Spinal cord (tissue), 10 donors: ENCODE data around the gene C1S. TPM values are rescaled to one million over a fixed set of nuclear protein-coding genes. Genes with fewer than 3 reads are reported as not detected.
"Not testable (repeated sequence)": the region's sequence is repeated elsewhere in the genome, so short reads cannot be mapped to it uniquely, and the experiment has no call there.

Source experiments
- DNase-seq, 6 donors: peaks; one replicate each; pipeline versions ENCODE4 v3.0.0 to v3.0.0-alpha.2; 2013 to 2015; ENCODE audit warnings: low spot score in 6 of 6, low read depth in 4 of 6
- H3K27ac ChIP-seq: one replicate; pipeline ENCODE4 v1.5.1; 2013; ENCODE audit warnings: low read depth, low read length, control low read depth
- H3K27me3 ChIP-seq: one replicate; pipeline ENCODE4 v1.6.1; 2013; ENCODE audit warnings: low read length; ENCODE audit not compliant: control insufficient read depth, insufficient read depth
- H3K36me3 ChIP-seq: one replicate; pipeline ENCODE4 v1.6.1; 2013; ENCODE audit warnings: low read length; ENCODE audit not compliant: control insufficient read depth, insufficient read depth
- H3K4me1 ChIP-seq: one replicate; pipeline ENCODE4 v1.6.1; 2013; ENCODE audit warnings: low read length; ENCODE audit not compliant: control insufficient read depth, insufficient read depth
- H3K4me3 ChIP-seq: one replicate; pipeline ENCODE4 v1.5.1; 2013; ENCODE audit warnings: low read depth, low read length, control low read depth
- H3K9me3 ChIP-seq: one replicate; pipeline ENCODE4 v1.6.1; 2013; ENCODE audit warnings: low read length; ENCODE audit not compliant: control insufficient read depth, insufficient read depth
- WGBS: methylation state at CpG from one replicate; pipeline ENCODE4 v1.1.5; 2013; ENCODE audit warnings: missing lambda C conversion rate; ENCODE audit not compliant: insufficient coverage; 5-methylcytosine and 5-hydroxymethylcytosine counted together
- long read RNA-seq, 4 donors: transcript quantifications; one replicate each; lab custom pipeline, GENCODE V29; 2026
- polyA plus RNA-seq, 2 donors: library from polyadenylated mRNA; unstranded; fragments of 120-200 nt; gene quantifications; one replicate each; pipeline ENCODE4 v1.2.1, GENCODE V29; 2013; ENCODE audit not compliant: insufficient read length in 2 of 2
- total RNA-seq, 2 donors: library from RNA; depleted of rRNA in 1 of 2; stranded (reverse); fragments of 120-200 nt in 1 of 2; fragments of >200 nt in 1 of 2; gene quantifications; one replicate each; pipeline versions ENCODE4 v1.2.3 to v1.2.4, GENCODE V29; 2013 to 2014
- donor health status: healthy.

The C1S gene
- total RNA-seq (100 to 1,000 TPM in 1 of 2 donors, 10 to 100 TPM in 1; 77.6 to 122 TPM), polyA plus RNA-seq (10 to 100 TPM; 19.1 to 41.3 TPM)
- long read RNA-seq, donor 1, partial matches to known transcripts, result 52 of 57 reads
- long read RNA-seq, donor 1, other reads (novel, unspliced or antisense), result 0 of 57 reads
- long read RNA-seq, donor 2, partial matches to known transcripts, result 0 of 1 reads
- long read RNA-seq, donor 2, other reads (novel, unspliced or antisense), result 0 of 1 reads
- long read RNA-seq, donor 3, partial matches to known transcripts, result 0 of 3 reads
- long read RNA-seq, donor 3, other reads (novel, unspliced or antisense), result 0 of 3 reads
- long read RNA-seq, donor 4, transcript C1S-201 (12 exons, 2,972 nt), result major isoform, 9 of 118 reads
- long read RNA-seq, donor 4, partial matches to known transcripts, result 99 of 118 reads
- long read RNA-seq, donor 4, other reads (novel, unspliced or antisense), result 0 of 118 reads

DNA sequence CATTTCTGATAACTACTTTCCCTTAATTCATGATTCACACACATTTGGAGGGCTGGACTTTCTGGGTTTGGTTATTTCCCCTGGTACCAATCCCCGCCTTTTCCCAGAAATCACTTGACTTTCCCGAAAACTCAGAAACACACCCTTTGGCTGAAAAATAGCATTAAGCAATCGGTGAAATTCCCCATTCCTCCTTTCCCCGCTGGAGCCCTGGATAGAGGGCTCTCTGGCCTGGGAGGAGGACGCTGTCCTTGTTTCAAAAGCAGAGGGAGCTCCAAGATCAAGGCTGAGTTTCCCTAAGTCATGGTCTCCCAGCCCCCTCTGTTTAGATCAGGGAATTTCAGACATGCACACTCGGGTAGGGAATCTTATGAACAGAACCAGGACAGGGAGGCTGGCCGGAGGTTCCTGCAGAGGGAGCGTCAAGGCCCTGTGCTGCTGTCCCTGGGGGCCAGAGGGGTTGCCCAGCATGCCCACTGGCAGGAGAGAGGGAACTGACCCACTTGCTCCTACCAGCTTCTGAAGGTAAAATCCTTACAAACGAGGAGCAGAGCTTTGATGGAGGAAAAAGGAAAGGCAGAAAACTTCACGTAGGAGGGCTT, at the start of gene C1S:
C1S (plus strand) TSS at position 366 of the 602 bp plus-strand sequence. CDS start 1,195 bp downstream, outside the sequence.
- no peaks in the 10 kb centered on the region for H3K9me3 ChIP-seq
- no peaks in the 10 kb centered on the region for H3K27me3 ChIP-seq
- peaks cover 4% of the 10 kb centered on the region for H3K4me1 ChIP-seq
- H3K36me3 ChIP-seq, result no peaks in the 10 kb centered on the region
- peak; percentile 10 to 86 (median 36) for DNase-seq
- WGBS, result 16% methylated on average over 4 of the region's 10 CpGs
- H3K27ac ChIP-seq, result peak within 1 kb of the TSS; percentile 61
- peak within 1 kb of the TSS; percentile 29 for H3K4me3 ChIP-seq

DNA sequence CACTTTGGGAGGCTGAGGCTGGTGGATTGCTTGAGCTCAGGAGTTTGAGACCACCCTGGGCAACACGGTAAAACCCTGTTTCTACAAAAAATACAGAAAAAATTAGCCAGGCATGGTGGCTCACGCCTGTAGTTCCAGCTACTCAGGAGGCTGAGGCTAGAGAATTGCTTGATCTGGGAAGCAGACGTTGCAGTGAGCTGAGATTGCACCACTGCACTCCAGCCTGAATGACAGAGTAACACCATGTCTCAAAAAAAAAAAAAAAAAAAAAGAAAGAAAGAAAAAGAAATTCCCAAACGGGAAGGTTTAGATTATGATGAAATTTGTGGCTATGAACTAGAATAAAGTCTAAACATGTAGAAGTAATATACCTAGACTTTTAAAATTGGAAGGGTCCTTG, 49.1 kb upstream of the C1S start:
- H3K4me3 ChIP-seq, H3K9me3 ChIP-seq, H3K27ac ChIP-seq, H3K4me1 ChIP-seq, H3K27me3 ChIP-seq, DNase-seq, H3K36me3 ChIP-seq: not testable (repeated sequence)
- WGBS, result no CpG with 5 or more reads among the region's 4 CpGs

GRCh38 chr12:7012024-7012607, 48.4 kb upstream of the C1S start:
- H3K27me3 ChIP-seq, result no peaks in the 10 kb centered on the region
- H3K4me1 ChIP-seq, result no peaks in the 10 kb centered on the region
- WGBS, result 78% methylated on average over 3 of the region's 4 CpGs
- no peak overlapping the region for H3K4me3 ChIP-seq
- peaks cover 6% of the 10 kb centered on the region for H3K36me3 ChIP-seq
- DNase-seq, result no peak
- H3K27ac ChIP-seq, result no peak overlapping the region
- no peaks in the 10 kb centered on the region for H3K9me3 ChIP-seq

DNA sequence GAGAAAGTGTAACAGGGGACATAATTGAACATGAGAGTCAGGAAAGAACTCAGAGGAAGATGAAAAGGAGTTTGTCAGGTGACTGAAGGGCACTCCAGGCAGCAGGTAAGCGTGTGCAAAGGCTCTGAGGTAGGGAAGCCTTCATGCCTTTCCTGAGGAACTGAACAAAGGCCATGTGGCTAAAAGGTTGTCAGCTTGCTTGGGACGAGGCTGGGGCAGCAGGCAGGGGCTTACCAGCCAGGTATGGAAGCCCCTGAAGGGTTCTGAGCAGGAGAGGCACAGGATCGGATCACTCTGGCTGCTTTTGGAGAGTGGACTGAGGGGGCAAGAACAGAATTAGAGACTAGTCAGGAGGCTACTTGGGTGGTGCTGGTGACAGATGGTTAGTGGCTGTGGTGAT, 47.4 kb upstream of the C1S start:
- peaks cover 5% of the 10 kb centered on the region for H3K36me3 ChIP-seq
- 92% methylated on average over 3 of the region's 3 CpGs for WGBS
- peaks cover 5% of the 10 kb centered on the region for H3K4me1 ChIP-seq
- no peaks in the 10 kb centered on the region for H3K9me3 ChIP-seq
- no peak overlapping the region for H3K27ac ChIP-seq
- no peak overlapping the region for H3K4me3 ChIP-seq
- DNase-seq, result no peak
- no peaks in the 10 kb centered on the region for H3K27me3 ChIP-seq

- peaks cover 5% of the 10 kb centered on the region for H3K36me3 ChIP-seq
- DNase-seq, result no peak
- WGBS, result 54% methylated on average over 3 of the region's 6 CpGs
- H3K4me1 ChIP-seq, result peaks cover 9% of the 10 kb centered on the region
- no peaks in the 10 kb centered on the region for H3K27me3 ChIP-seq
- H3K4me3 ChIP-seq, result no peak overlapping the region
- H3K27ac ChIP-seq, result no peak overlapping the region
- no peaks in the 10 kb centered on the region for H3K9me3 ChIP-seq
Observed at GRCh38 chr12:7015555-7016370, 44.8 kb upstream of the C1S start.

DNA sequence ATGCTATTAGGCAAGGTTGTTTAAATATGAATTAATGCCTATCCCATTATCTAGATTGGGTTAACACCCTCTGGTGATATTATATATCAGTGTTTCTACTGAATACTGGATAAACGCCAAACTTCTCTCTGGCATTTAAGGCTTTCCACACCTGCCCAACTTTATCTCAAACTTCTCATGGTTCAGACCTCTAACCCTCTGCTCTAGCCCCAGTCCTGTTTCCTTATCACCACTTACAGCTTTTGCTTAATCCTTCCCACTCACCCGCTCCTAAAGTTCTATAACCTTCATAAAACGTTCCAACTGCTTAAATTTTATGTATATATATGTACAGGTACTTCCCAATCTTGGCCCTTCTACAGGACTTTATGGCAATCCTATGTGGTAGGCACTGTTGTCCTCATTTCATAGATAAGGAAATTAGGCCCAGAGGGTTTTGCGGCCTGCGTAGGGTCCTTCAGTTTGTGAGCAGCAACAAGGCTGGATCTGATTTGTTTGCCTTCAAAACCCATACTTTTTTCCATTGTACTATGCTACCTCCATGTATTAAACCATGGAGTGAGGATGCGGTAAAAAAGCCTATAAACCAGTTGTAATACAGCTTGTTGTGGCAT, 43.5 kb upstream of the C1S start:
- WGBS, result 100% methylated on average over 1 of the region's 6 CpGs
- no peak for DNase-seq
- H3K27ac ChIP-seq, result no peak overlapping the region
- no peaks in the 10 kb centered on the region for H3K27me3 ChIP-seq
- peaks cover 5% of the 10 kb centered on the region for H3K36me3 ChIP-seq
- H3K4me3 ChIP-seq, result peak overlapping the region; percentile 91
- H3K4me1 ChIP-seq, result peaks cover 9% of the 10 kb centered on the region
- no peaks in the 10 kb centered on the region for H3K9me3 ChIP-seq

- H3K4me1 ChIP-seq, result peaks cover 9% of the 10 kb centered on the region
- no peaks in the 10 kb centered on the region for H3K27me3 ChIP-seq
- H3K4me3 ChIP-seq, result peak overlapping the region; percentile 91
- H3K9me3 ChIP-seq, result no peaks in the 10 kb centered on the region
- 0% methylated on average over 25 of the region's 25 CpGs for WGBS
- H3K27ac ChIP-seq, result peak overlapping the region; percentile 93
- peaks cover 5% of the 10 kb centered on the region for H3K36me3 ChIP-seq
- DNase-seq, result no peak
Observed at GRCh38 chr12:7017870-7018349, 42.6 kb upstream of the C1S start.

DNA sequence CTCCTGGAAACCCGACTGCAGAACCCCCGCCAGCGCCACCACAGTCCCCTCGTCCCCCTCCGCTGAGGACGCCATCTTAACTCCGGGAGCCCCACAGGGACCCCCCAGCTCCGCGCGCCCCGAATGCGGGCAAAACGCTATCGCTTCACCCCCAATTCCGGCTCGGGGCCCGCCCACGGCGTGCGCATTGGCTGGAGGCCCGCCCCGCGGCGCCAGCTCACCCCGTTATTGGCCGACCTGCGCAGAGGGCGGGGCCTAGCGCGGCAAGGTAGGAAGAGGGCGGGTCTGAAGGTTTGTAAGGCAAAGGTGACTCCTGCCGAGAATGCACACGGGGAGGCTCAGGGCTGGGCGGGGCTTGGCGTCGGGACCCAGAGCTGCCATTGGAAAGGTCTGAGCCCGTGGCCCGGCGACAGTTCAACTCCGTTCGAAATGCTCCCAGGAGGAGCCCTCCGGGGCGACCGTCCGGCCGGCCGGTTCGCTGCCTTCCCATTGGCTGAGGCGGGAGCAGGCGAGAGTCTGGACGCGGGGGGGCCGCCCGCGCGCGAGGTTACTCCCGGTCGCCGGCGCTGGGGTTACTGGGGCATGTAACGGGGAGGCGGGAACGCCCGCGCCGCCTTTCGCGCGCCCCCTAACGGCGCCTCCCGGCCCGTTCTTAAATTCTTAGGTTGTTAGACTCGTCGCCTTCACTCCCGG, 42.0 kb upstream of the C1S start, which contains the start of gene LPCAT3:
LPCAT3 (minus strand) TSS at position 127 of the 693 bp plus-strand sequence; CDS start at position 75, 52 bp downstream.
- H3K27ac ChIP-seq, result peak within 1 kb of the TSS; percentile 93
- WGBS, result under 1% methylated on average over 77 of the region's 77 CpGs
- no peaks in the 10 kb centered on the region for H3K9me3 ChIP-seq
- no peaks in the 10 kb centered on the region for H3K27me3 ChIP-seq
- H3K4me1 ChIP-seq, result peaks cover 9% of the 10 kb centered on the region
- peak within 1 kb of the TSS; percentile 91 for H3K4me3 ChIP-seq
- H3K36me3 ChIP-seq, result no peaks in the 10 kb centered on the region
- DNase-seq, result peak; percentile 87 to 98 (median 93)
